Fibroblast of pulmonary artery (primary cell): ENCODE results near the gene ARID1A.
"Not testable (repeated sequence)": the region's sequence is repeated elsewhere in the genome, so short reads cannot be mapped to it uniquely, and the experiment has no call there.

ENCODE experiments used
- DNase-seq: peaks from one replicate; pipeline ENCODE4 v3.0.0-alpha.2; 2010; ENCODE audit warnings: low read depth
- H3K4me3 ChIP-seq: replicated peaks from 2 replicates; pipeline ENCODE4 v1.5.1; 2011; ENCODE audit warnings: low read depth, mild to moderate bottlenecking, control low read depth, low read length, moderate library complexity
- TF ChIP-seq, protein P1 (sequence below): IDR thresholded peaks from 2 replicates; pipeline ENCODE4 v1.5.1; 2011; ENCODE audit warnings: mild to moderate bottlenecking, control low read depth, low read length, inconsistent platforms; ENCODE audit errors: missing control alignments

ARID1A gene

GRCh38 chr1:26704629-26705028 is 8.8 kb downstream of the ARID1A start:
- DNase-seq = no peak
- TF ChIP-seq, protein P1, sequence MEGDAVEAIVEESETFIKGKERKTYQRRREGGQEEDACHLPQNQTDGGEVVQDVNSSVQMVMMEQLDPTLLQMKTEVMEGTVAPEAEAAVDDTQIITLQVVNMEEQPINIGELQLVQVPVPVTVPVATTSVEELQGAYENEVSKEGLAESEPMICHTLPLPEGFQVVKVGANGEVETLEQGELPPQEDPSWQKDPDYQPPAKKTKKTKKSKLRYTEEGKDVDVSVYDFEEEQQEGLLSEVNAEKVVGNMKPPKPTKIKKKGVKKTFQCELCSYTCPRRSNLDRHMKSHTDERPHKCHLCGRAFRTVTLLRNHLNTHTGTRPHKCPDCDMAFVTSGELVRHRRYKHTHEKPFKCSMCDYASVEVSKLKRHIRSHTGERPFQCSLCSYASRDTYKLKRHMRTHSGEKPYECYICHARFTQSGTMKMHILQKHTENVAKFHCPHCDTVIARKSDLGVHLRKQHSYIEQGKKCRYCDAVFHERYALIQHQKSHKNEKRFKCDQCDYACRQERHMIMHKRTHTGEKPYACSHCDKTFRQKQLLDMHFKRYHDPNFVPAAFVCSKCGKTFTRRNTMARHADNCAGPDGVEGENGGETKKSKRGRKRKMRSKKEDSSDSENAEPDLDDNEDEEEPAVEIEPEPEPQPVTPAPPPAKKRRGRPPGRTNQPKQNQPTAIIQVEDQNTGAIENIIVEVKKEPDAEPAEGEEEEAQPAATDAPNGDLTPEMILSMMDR = no peak
- H3K4me3 ChIP-seq = no peak overlapping the region

GRCh38 chr1:26705227-26705626 is 9.4 kb downstream of the ARID1A start:
- not testable (repeated sequence) for H3K4me3 ChIP-seq, DNase-seq

GRCh38 chr1:26705788-26706311 is 10.0 kb downstream of the ARID1A start:
- DNase-seq = peak; percentile 70

DNA sequence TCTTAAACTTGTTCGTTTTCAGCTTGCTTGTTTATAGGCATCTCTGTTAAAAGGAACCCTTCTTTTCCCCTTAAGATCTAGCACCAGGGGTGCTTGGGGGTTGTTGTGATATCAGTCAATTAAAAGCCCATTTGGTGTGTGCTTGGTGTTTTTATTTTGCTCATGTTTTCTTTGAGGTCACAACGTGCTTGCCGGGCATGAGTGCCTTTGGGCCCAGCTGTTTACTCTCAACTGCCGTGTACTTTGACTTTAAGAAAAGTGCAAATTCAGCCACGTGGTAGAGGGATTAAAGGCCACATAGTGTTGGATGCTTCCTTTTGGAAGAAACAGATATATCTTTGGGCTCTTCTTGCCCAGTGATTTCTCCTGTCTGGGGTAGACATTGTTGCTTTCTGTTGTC is 10.5 kb downstream of the ARID1A start:
- TF ChIP-seq, protein P1 = no peak
- no peak overlapping the region for H3K4me3 ChIP-seq
- DNase-seq = no peak

More at GRCh38 chr1:26705788-26706311, 10.0 kb downstream of the ARID1A start:
- TF ChIP-seq, protein P1 = no peak
- H3K4me3 ChIP-seq = no peak overlapping the region

DNA sequence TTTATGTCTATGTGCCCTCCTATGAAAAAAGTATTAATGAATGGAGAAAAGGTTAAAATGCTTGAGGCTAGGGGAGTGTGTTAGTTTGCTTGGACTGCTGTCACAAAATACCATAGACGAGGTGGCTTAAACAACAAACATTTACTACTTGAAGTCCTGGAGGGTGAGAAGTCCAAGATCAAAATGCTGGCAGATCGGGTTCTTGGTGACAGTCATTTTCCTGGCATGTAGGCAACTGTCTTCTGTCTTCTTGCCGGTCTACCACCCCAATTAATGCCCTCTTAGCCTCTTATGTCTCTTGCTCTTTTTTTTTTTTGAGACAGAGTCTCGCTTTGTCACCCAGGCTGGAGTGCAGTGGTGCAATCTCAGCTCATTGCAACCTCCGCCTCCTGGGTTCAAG is 15.0 kb downstream of the ARID1A start:
- DNase-seq = no peak
- no peak overlapping the region for H3K4me3 ChIP-seq
- TF ChIP-seq, protein P1 = no peak

- no peak for DNase-seq
- no peak overlapping the region for H3K4me3 ChIP-seq
- TF ChIP-seq, protein P1 = no peak
Measured at GRCh38 chr1:26711777-26712176, 16.0 kb downstream of the ARID1A start.

GRCh38 chr1:26717017-26717491 is 21.2 kb downstream of the ARID1A start:
- no peak overlapping the region for H3K4me3 ChIP-seq
- peak; percentile 66 for DNase-seq
- TF ChIP-seq, protein P1 = no peak

- peak; percentile 16 for DNase-seq
- TF ChIP-seq, protein P1 = peak; percentile 12
- H3K4me3 ChIP-seq = no peak overlapping the region
Measured at GRCh38 chr1:26719205-26719604, 23.4 kb downstream of the ARID1A start.
